SK-N-DZ (cell line): ENCODE data around the gene POU2F1.
"Not testable (repeated sequence)": the region's sequence is repeated elsewhere in the genome, so short reads cannot be mapped to it uniquely, and the experiment has no call there.

Experiments used
- DNase-seq: peaks from one replicate; pipeline ENCODE4 v3.0.0-alpha.2; 2015; ENCODE audit warnings: low spot score

The POU2F1 gene

GRCh38 chr1:167312871-167313270 lies 92.2 kb downstream of the POU2F1 start:
- no peak for DNase-seq

- DNase-seq = no peak
These were observed 94.0 kb downstream of the POU2F1 start for GRCh38 chr1:167314671-167315070.

GRCh38 chr1:167317463-167317862 lies 96.8 kb downstream of the POU2F1 start:
- DNase-seq = no peak

- DNase-seq = not testable (repeated sequence)
These were observed 98.5 kb downstream of the POU2F1 start for GRCh38 chr1:167319206-167319605.

GRCh38 chr1:167322483-167322882 lies 101.8 kb downstream of the POU2F1 start:
- DNase-seq = no peak

- no peak for DNase-seq
These were observed 104.5 kb downstream of the POU2F1 start for GRCh38 chr1:167325151-167325550.

- DNase-seq = no peak
These were observed 107.7 kb downstream of the POU2F1 start for GRCh38 chr1:167328306-167328815.

GRCh38 chr1:167328816-167329483 lies 108.3 kb downstream of the POU2F1 start:
- no peak for DNase-seq

- DNase-seq = no peak
These were observed 110.1 kb downstream of the POU2F1 start for GRCh38 chr1:167330601-167331293.

GRCh38 chr1:167331650-167332049 lies 111.0 kb downstream of the POU2F1 start:
- DNase-seq = no peak

- no peak for DNase-seq
These were observed 111.8 kb downstream of the POU2F1 start for GRCh38 chr1:167332503-167332902.

- DNase-seq = no peak
These were observed 112.4 kb downstream of the POU2F1 start for GRCh38 chr1:167333124-167333523.

- no peak for DNase-seq
These were observed 113.0 kb downstream of the POU2F1 start for GRCh38 chr1:167333703-167334102.

GRCh38 chr1:167339405-167339804 lies 118.7 kb downstream of the POU2F1 start:
- DNase-seq = no peak

- DNase-seq = no peak
These were observed 122.2 kb downstream of the POU2F1 start for GRCh38 chr1:167342846-167343245.

- DNase-seq = no peak
These were observed 123.4 kb downstream of the POU2F1 start for GRCh38 chr1:167344112-167344511.

GRCh38 chr1:167344615-167345385 lies 124.1 kb downstream of the POU2F1 start:
- DNase-seq = no peak

GRCh38 chr1:167345386-167345733 lies 124.7 kb downstream of the POU2F1 start:
- DNase-seq = no peak

- no peak for DNase-seq
These were observed 136.6 kb downstream of the POU2F1 start for GRCh38 chr1:167357305-167357704.

GRCh38 chr1:167359295-167359694 lies 138.6 kb downstream of the POU2F1 start:
- no peak for DNase-seq

- no peak for DNase-seq
These were observed 139.4 kb downstream of the POU2F1 start for GRCh38 chr1:167360120-167360519.

GRCh38 chr1:167362638-167363037 lies 142.0 kb downstream of the POU2F1 start:
- DNase-seq = no peak
